Measurements from ENCODE around the gene ACAD11. TPM values are rescaled to one million over a fixed set of nuclear protein-coding genes. Genes with fewer than 3 reads are reported as not detected.

The ACAD11 gene
- total and polyA plus RNA-seq, 9 of the 15 experiments (the other 6 are each of a cell fraction or from before 2014, with no cell fraction given), result 1.3 to 8.4 (median 4.0) TPM

GRCh38 chr3:132665230-132665745 is 5.7 kb upstream of the ACAD11 start:
- POLR2A ChIA-PET, result interaction anchor here (0.6 kb wide), 1 partner anchor 1091 kb away, joined by 3 read pairs; no protein-coding TSS in a partner anchor
- DNase-seq (ENCODE audit: extremely low read depth in 1 of 4, low spot score in 3 of 4) (no peak), ATAC-seq (no peak), FAIRE-seq (no peak)
- TF ChIP-seq TRIM24 (IDR thresholded peaks at IDR 0.05) (no peak), ZNF707 (CRISPR knock-in tag; conservative IDR thresholded peaks at IDR 0.05) (no peak), ZNF143 (CRISPR knock-in tag; IDR thresholded peaks at IDR 0.05) (no peak), HMBOX1 (IDR thresholded peaks at IDR 0.05) (peak; percentile 59), IRF9 (tag; IDR thresholded peaks at IDR 0.05) (no peak), ZNF384 (IDR thresholded peaks at IDR 0.05; ENCODE audit: low read depth, low read length) (no peak), CBX3 (IDR thresholded peaks at IDR 0.05; ENCODE audit: borderline replicate concordance in 1 of 2, low read length in 2 of 2) (no peak), ZKSCAN8 (CRISPR knock-in tag; IDR thresholded peaks at IDR 0.05) (0 out of 2 replicates have a peak, but pooled peaks have one; percentile 43), ZNF589 (CRISPR knock-in tag; IDR thresholded peaks at IDR 0.05; ENCODE audit: low read depth) (no peak), ETS1 (conservative IDR thresholded peaks at IDR 0.05; ENCODE audit: control insufficient read depth, low read depth, low read length) (no peak), TBP (optimal IDR thresholded peaks at IDR 0.05; ENCODE audit: low read depth, low read length) (no peak), BCL6 (CRISPR knock-in tag; IDR thresholded peaks at IDR 0.05) (no peak), CREB5 (CRISPR knock-in tag; IDR thresholded peaks at IDR 0.05) (no peak), NR2C2 (CRISPR knock-in tag; IDR thresholded peaks at IDR 0.05) (no peak), NR2C2 (tag; IDR thresholded peaks at IDR 0.05) (no peak), ZNF280B (CRISPR knock-in tag; IDR thresholded peaks at IDR 0.05) (no peak), KDM1A (IDR thresholded peaks at IDR 0.05) (no peak)
- peaks cover 49% of the 10 kb centered on the region for H3K79me2 ChIP-seq (ENCODE audit: control insufficient read depth, insufficient read depth, low read length)
- no peaks in the 10 kb centered on the region for H3K9me1 ChIP-seq (ENCODE audit: control insufficient read depth, insufficient read depth, low read length)
- in situ Hi-C loops (cut with MboI) (no loop called here), intact Hi-C loops (cut with micrococcal nuclease) (no loop called here)
- H2AFZ ChIP-seq (ENCODE audit: low read depth, low read length), result no peak overlapping the region
- BruUV-seq (replicated peaks), result no TSS peak
- peaks cover 41% of the 10 kb centered on the region for H3K36me3 ChIP-seq (ENCODE audit: control insufficient read depth, insufficient read depth, low read length)
- CTCF ChIA-PET (ENCODE audit: low intra/inter-chr PET ratio), result no interaction called here
- no peak overlapping the region for H3K4me2 ChIP-seq (ENCODE audit: insufficient read depth, low read length)
- H3K27ac ChIP-seq (ENCODE audit: extremely low read depth, low read depth, low read length), result no peak overlapping the region
- no peak overlapping the region for H3K4me3 ChIP-seq
- 76% methylated on average over 3 of the region's 3 CpGs for WGBS (ENCODE audit: insufficient coverage, low coverage, missing lambda C conversion rate)
- H3K9ac ChIP-seq (ENCODE audit: insufficient read depth in 1 of 2, low read depth in 2 of 2, low read length in 2 of 2), result no peak overlapping the region
- H3K4me1 ChIP-seq (replicated peaks in 1 of 2; ENCODE audit: control insufficient read depth in 2 of 2, insufficient read depth in 2 of 2, low read length in 2 of 2), result peaks cover 2 to 3% of the 10 kb centered on the region in 2 experiments; a peak in 2 of 5 replicates
- no peaks in the 10 kb centered on the region for H4K20me1 ChIP-seq (replicated peaks; ENCODE audit: control insufficient read depth, insufficient read depth, low read length)
- H3K27me3 ChIP-seq (ENCODE audit: control insufficient read depth in 2 of 2, insufficient read depth in 2 of 2, low read length in 2 of 2), result no peaks in the 10 kb centered on the region
- H3K9me3 ChIP-seq (replicated peaks; ENCODE audit: control insufficient read depth, insufficient read depth, low read depth, low read length), result no peaks in the 10 kb centered on the region
